ENCODE results near the gene MAGEA3.
"Not testable (repeated sequence)": the region's sequence is repeated elsewhere in the genome, so short reads cannot be mapped to it uniquely, and the experiment has no call there.

MAGEA3 gene

GRCh38 chrX:152709173-152709572 lies 10.6 kb downstream of the MAGEA3 start, which contains the start of gene CSAG2:
Gene CSAG2, minus strand, starts transcription at chrX:152709273. Its CDS starts 161 bp downstream, at chrX:152709112.
- not testable (repeated sequence) for H3K9ac ChIP-seq (ENCODE audit: insufficient read length); H3K4me3 ChIP-seq; H3K36me3 ChIP-seq (ENCODE audit: insufficient read depth, low read length); DNase-seq (ENCODE audit: low read depth, low spot score); H3K9me3 ChIP-seq (ENCODE audit: low read depth, low read length); H3K27ac ChIP-seq

- not testable (repeated sequence) for H3K36me3 ChIP-seq (ENCODE audit: insufficient read depth, low read length); H3K4me3 ChIP-seq; H3K9me3 ChIP-seq (ENCODE audit: low read depth, low read length); H3K27ac ChIP-seq; DNase-seq (ENCODE audit: low read depth, low spot score); H3K9ac ChIP-seq (ENCODE audit: insufficient read length)
Measured at GRCh38 chrX:152713195-152713594, 14.6 kb downstream of the MAGEA3 start.

- not testable (repeated sequence) for H3K9me3 ChIP-seq (ENCODE audit: low read depth, low read length); H3K36me3 ChIP-seq (ENCODE audit: insufficient read depth, low read length); H3K4me3 ChIP-seq; H3K9ac ChIP-seq (ENCODE audit: insufficient read length); DNase-seq (ENCODE audit: low read depth, low spot score); H3K27ac ChIP-seq
Measured at GRCh38 chrX:152713815-152714787, 15.5 kb downstream of the MAGEA3 start, which contains the start of gene MAGEA2B. Gene MAGEA2B, plus strand, starts transcription at chrX:152714628. Its CDS starts 2,479 bp downstream, at chrX:152717107.

- no peak overlapping the region for H3K27ac ChIP-seq
- H3K4me3 ChIP-seq = no peak overlapping the region
- no peaks in the 10 kb centered on the region for H3K36me3 ChIP-seq (ENCODE audit: insufficient read depth, low read length)
- H3K9ac ChIP-seq (ENCODE audit: insufficient read length) = no peak overlapping the region
- TF ChIP-seq FOXP2 (optimal IDR thresholded peaks at IDR 0.05; ENCODE audit: control extremely low read depth, extremely low read length, insufficient read depth) = no peak
- TF ChIP-seq POLR2AphosphoS5 (IDR thresholded peaks at IDR 0.05; ENCODE audit: borderline replicate concordance, low read depth, low read length) = no peak
- no peak for TF ChIP-seq EZH2 (IDR thresholded peaks at IDR 0.05)
- H3K9me3 ChIP-seq (ENCODE audit: low read depth, low read length) = no peaks in the 10 kb centered on the region
- no peak for DNase-seq (ENCODE audit: low read depth, low spot score)
Measured at GRCh38 chrX:152725409-152725808, 26.8 kb downstream of the MAGEA3 start.

- no peak within 1 kb of the TSS for H3K9ac ChIP-seq (ENCODE audit: insufficient read length)
- H3K27ac ChIP-seq = no peak within 1 kb of the TSS
- DNase-seq (ENCODE audit: low read depth, low spot score) = no peak
- no peaks in the 10 kb centered on the region for H3K9me3 ChIP-seq (ENCODE audit: low read depth, low read length)
- no peak within 1 kb of the TSS for H3K4me3 ChIP-seq
- TF ChIP-seq POLR2AphosphoS5 (IDR thresholded peaks at IDR 0.05; ENCODE audit: borderline replicate concordance, low read depth, low read length) = no peak
- no peak for TF ChIP-seq EZH2 (IDR thresholded peaks at IDR 0.05)
- no peak for TF ChIP-seq FOXP2 (optimal IDR thresholded peaks at IDR 0.05; ENCODE audit: control extremely low read depth, extremely low read length, insufficient read depth)
- no peaks in the 10 kb centered on the region for H3K36me3 ChIP-seq (ENCODE audit: insufficient read depth, low read length)
Measured at GRCh38 chrX:152733261-152733975, 34.8 kb downstream of the MAGEA3 start, which contains the start of the genes CSAG1 and MAGEA12. Gene CSAG1, minus strand, starts transcription at chrX:152733721. Its CDS starts 1,261 bp downstream, at chrX:152732460. Gene MAGEA12, plus strand, starts transcription at chrX:152733757. Its CDS starts 2,405 bp downstream, at chrX:152736162.

- not testable (repeated sequence) for H3K4me3 ChIP-seq; DNase-seq (ENCODE audit: low read depth, low spot score); H3K9me3 ChIP-seq (ENCODE audit: low read depth, low read length); H3K9ac ChIP-seq (ENCODE audit: insufficient read length); H3K27ac ChIP-seq; H3K36me3 ChIP-seq (ENCODE audit: insufficient read depth, low read length)
Measured at GRCh38 chrX:152734143-152734858, 35.7 kb downstream of the MAGEA3 start.

GRCh38 chrX:152735101-152735500 lies 36.5 kb downstream of the MAGEA3 start:
- TF ChIP-seq EZH2 (IDR thresholded peaks at IDR 0.05) (no peak), FOXP2 (optimal IDR thresholded peaks at IDR 0.05; ENCODE audit: control extremely low read depth, extremely low read length, insufficient read depth) (no peak), POLR2AphosphoS5 (IDR thresholded peaks at IDR 0.05; ENCODE audit: borderline replicate concordance, low read depth, low read length) (no peak)
- no peak overlapping the region for H3K27ac ChIP-seq
- no peaks in the 10 kb centered on the region for H3K9me3 ChIP-seq (ENCODE audit: low read depth, low read length)
- DNase-seq (ENCODE audit: low read depth, low spot score) = no peak
- H3K9ac ChIP-seq (ENCODE audit: insufficient read length) = no peak overlapping the region
- H3K4me3 ChIP-seq = no peak overlapping the region
- H3K36me3 ChIP-seq (ENCODE audit: insufficient read depth, low read length) = no peaks in the 10 kb centered on the region

GRCh38 chrX:152735860-152736511 lies 37.4 kb downstream of the MAGEA3 start:
- no peak overlapping the region for H3K9ac ChIP-seq (ENCODE audit: insufficient read length)
- no peak overlapping the region for H3K4me3 ChIP-seq
- no peaks in the 10 kb centered on the region for H3K9me3 ChIP-seq (ENCODE audit: low read depth, low read length)
- H3K36me3 ChIP-seq (ENCODE audit: insufficient read depth, low read length) = no peaks in the 10 kb centered on the region
- no peak for DNase-seq (ENCODE audit: low read depth, low spot score)
- no peak overlapping the region for H3K27ac ChIP-seq
- TF ChIP-seq FOXP2 (optimal IDR thresholded peaks at IDR 0.05; ENCODE audit: control extremely low read depth, extremely low read length, insufficient read depth) = no peak
- TF ChIP-seq EZH2 (IDR thresholded peaks at IDR 0.05) = no peak
- TF ChIP-seq POLR2AphosphoS5 (IDR thresholded peaks at IDR 0.05; ENCODE audit: borderline replicate concordance, low read depth, low read length) = no peak

GRCh38 chrX:152736528-152736927 lies 37.9 kb downstream of the MAGEA3 start:
- not testable (repeated sequence) for H3K36me3 ChIP-seq (ENCODE audit: insufficient read depth, low read length); H3K27ac ChIP-seq; H3K9ac ChIP-seq (ENCODE audit: insufficient read length); H3K9me3 ChIP-seq (ENCODE audit: low read depth, low read length); H3K4me3 ChIP-seq; DNase-seq (ENCODE audit: low read depth, low spot score)

Data from SK-N-MC (cell line).